Measurements from ENCODE around the gene CNPY1.
A peak's percentile ranks its signal among the peaks of the same experiment; 100 is the strongest.

The CNPY1 gene

DNA sequence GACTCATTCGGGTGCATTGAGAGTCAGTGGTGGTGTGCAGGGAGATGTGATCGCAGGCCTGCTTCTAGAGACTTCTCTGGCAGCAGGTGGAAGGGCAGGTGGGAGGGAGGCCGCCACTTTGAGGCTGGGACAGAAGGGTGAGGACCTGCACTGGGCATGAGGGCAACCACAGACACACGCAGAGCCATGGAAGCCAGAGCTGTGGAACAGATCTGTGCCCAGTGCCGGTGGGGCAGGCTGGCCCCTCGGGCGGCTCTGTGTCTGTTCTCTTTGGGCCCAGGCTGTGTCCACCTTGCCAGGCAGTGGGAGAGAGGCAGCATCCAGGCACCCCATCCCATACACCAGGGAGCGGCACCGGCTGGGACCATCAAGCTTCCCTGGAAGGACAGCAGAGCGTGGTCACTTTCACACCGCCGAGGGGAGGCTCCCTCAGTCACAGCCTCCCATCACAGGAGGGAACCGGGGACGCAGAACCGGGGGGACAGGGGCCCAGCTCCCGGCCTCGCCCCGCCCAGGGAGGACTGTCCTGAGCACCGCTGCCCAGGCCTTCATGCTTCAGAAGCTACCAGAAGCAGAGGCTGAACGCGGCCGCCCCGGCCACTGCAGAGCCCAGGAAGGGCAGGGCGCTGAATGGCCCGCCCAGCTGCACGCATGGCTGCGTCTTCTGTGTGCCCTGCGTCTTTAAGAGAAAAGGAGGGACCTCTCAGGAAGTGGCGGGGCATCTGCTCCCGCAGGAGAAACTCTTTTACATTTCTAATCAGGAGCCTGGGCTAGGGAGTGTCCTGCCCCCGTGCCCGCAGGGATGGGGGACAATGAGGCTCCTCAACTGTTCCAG lies 56.3 kb downstream of the CNPY1 start:
- DNase-seq (ENCODE audit: low read depth, low spot score) = no peak

DNA sequence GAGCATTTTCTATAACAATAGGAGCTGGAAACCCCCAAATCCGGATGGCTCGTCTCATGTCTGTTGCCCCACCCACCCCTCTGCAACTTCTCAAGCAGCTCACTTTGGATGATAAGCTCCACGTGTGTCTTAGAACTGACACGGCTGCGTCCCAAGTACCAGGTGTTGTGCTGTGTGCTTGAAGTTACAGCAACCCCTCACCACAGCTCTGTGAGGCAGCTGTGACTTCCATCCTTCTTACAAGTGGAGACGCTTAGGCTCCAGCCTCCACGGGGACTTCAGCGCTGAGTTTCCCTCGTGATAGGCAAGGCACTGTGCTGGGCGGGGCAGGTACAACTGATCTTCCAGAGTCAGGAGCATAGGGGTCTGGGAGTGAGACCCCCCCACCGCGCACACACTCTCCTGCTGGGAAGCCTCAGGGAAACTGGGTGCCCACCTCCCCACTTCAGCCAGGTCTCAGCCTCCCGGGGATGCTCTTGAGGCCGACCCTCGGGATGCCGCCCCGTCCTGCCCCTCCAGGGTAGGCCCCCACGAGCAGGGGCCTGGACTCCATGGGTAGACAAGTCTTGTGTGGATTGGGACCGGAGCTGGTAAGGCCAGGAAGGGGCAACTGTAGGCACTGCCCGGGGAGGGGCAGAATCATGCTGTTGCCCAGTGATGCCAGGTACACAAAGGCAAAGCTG lies 57.1 kb downstream of the CNPY1 start:
- no peak for DNase-seq (ENCODE audit: low read depth, low spot score)

DNA sequence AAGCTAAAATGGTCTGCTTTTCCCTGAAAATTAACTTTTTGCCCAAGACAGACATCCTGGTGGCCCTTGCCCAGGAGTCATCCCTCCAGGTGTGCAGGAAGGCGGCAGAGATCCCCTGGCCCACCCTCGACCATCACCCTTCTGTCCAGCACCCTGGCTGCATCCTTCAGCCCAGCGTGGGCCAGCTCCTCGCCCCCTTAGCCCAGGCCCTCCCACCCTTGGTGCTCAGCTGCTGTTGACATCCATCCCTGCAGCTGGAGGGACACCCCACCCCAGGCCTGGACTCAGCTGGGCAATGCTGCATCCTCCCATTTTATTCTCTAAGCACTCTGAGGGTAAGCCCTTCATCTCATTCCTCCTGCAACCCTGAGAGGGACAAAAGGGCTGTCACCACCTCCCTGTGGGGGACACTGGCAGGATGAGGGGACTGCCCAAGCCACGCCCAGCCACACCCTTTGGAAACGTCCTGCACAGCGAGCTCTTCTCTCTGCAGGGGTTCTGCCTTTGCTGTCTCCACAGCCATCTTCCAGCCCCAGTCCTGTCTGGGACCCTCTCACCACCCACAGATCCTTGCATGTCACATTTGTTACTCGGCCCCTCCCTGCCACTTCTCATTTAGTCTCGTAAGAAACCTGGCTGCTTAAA lies 57.8 kb downstream of the CNPY1 start:
- no peak for DNase-seq (ENCODE audit: low read depth, low spot score)

DNA sequence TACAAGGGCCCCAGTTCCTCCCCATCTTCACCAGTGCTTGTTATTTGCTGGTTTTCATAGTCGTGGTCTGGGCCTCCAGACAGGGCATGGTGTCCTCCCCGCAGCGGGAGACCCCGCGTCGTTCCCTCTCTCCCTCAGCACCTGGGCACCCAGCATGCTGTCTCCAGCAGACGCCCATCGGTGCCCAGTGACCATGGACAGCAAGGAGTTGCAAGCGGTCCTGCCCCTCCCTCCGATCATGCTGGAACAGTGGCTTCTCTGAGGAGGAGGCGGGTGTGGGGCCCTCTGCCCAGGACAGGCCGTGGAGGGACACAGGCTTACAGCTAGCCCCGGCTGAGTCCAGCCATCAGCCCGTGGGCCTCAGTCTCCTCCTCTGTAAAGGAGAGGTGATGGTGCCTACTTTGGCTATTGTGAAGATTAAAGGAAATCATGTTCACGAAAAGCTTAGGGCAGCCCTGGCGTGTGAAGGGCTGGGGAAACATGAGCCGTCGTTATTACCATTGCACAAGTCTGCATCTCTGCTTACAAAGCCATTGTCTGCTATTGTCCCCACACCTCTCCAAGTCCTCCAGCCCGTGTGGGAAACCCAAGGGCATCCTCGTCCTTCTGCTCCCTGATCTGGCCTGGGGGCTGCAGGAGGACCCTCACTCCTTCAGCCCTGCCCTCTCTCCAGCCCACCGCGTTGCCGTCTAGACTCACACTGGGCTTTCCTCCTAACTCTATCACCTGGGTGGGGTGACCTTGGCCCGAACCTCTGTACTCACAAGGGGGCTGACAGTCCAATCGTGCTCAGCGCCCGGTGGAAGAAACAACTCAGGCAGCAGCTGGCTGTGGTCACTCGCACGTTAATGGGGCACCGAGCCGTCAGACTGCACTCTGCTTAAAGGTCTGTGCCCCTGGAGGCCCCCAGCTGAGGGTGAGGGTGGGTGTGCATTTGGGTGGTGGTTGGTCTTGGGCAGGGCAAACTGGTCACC lies 58.6 kb downstream of the CNPY1 start:
- DNase-seq (ENCODE audit: low read depth, low spot score) = no peak

DNA sequence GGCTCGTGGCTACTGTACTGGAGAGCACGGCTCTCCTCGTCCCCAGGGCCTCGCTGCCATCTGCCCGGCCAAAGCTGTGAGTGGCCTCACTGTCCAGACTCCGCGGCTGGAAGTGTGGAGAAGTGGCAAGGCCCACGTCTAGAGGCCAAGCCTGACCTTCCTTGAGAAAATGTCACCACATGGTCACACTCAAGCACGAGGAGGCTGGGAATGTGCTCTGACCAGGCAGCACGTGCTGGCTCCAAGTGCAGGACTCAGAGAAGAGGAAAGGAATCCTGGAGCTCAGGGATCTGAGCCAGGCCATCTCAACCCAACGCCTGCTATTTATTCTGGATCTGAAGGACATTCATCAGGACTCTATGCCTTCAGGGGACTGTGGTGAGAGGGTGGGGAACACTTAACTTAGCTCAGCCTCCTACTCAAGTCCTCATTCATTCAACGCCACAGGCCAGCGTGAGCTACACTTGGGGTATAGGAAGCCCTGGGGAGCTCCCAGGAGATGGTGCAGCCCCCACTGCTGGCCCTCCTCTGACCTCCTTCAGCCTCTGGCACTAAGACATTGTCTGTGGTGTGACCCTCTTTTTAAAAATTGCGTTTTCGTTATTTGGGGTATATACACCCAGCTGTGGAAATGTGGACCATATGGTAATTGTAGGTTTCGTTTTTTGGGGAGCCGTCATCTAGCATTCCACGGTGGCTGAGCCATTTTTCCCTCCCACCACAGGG lies 59.4 kb downstream of the CNPY1 start:
- no peak for DNase-seq (ENCODE audit: low read depth, low spot score)

DNA sequence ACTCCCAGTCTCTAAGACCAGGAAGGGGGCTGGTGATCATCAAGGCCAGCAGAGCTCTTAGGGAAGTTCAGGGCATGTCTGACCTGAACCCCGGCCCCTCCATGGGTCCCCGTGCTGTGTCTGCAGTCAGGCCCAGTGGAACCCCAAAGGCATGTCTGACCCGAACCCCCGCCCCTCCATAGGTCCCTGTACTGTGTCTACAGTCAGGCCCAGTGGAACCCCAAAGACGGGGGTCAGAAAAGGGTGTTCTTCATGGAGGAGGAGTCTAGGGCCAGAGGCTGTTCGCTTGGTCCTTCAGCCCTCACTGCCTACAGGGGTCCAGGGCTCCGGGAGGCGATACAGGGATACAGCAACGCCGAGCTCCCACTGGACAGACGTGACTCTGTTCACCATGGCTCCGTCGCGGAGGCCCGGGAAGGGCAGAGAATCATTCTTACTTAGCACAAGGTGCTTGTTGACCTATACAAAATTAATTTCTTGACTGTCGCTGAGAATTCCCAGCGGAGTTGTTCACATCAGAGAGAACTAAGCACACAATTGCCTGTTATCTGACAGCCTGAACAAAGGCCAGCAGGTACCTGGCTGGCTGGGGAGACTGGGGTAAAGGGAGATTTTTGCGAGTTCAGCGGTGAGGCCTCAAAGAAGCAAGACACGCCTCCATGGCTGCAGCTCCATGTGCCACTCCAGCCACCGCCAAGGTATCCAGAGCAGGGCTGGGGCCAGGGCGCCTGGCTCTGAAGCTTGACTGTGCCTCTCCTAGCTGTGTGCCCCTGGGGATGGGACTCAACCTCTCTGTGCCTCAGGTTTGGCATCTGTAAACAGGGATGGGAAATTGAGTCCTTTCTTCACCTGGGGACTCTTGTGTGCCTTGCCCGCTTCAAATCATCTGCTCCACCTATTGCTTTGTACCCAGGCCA lies 61.6 kb downstream of the CNPY1 start:
- no peak for DNase-seq (ENCODE audit: low read depth, low spot score)

DNA sequence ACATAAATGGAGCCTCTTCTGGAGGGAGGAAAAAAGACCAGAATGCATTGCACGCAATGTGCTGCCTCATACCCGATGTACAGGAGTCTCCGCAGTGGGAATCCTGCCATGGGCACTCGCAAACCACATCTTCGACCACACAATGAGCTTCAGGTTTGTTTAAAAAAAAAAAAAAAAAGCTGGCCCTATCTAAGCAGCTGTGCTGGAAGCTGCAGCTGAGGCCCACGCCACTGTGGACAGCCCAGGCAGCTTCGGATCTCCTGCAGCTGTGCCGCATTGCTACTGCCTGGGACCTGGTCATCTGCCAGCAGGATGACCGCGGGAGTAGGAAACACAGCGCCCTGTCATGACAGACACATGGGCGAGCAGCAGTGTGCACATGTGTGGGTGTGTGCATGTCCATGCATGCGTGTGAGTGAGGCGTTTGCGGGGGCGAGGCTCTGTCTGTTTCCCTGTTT lies 62.5 kb downstream of the CNPY1 start:
- peak; percentile 27 for DNase-seq (ENCODE audit: low read depth, low spot score)

DNA sequence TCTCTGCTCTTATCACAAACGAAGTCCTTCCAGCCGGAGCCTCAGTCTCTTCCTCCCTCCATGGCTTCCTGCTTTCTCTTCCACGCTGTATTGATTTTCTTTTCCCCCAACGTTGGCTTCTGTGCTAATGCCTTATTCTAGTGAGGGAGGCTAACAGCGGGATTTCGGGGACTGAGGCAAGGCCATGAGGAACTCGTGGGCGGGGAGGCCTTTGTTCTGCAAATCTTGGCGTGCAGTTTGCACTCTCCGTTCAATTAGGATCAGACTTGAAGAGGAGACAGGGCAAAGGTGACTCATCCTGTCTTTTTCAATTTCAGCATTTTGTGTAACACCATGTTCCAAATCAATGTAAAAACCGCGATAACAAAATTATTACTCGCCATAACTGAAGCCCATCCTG lies 63.1 kb downstream of the CNPY1 start:
- DNase-seq (ENCODE audit: low read depth, low spot score) = peak; percentile 34

DNA sequence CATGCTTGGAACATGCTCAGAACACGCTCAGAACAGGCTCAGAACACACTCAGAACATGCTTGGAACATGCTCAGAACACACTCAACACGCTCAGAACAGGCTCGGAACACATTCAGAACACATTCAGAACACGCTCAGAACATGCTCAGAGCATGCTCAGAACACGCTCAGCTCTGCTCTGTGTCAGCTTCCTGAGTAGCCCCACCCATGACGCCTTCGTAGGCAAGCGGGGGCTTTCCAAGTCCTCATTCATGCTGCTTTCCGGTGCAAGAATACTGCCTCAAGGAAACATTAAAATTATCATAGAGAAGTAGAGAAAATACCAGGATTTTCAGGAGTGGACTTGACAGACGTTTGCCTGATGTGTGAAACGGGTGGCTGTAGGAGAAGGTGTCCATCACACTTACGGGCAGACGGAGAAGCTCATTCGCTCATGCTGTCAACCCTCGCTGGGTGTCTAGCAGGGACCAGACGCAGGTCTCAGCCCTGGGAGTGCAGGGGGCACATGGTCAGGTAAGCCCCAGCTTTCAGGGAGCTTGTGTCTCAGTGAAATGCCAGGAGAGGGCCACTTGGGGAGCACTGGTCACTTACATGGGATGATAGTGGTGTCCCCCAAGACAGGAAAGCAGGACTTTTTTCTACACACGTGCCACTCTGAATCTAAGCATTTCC lies 63.7 kb downstream of the CNPY1 start:
- DNase-seq (ENCODE audit: low read depth, low spot score) = peak; percentile 21

DNA sequence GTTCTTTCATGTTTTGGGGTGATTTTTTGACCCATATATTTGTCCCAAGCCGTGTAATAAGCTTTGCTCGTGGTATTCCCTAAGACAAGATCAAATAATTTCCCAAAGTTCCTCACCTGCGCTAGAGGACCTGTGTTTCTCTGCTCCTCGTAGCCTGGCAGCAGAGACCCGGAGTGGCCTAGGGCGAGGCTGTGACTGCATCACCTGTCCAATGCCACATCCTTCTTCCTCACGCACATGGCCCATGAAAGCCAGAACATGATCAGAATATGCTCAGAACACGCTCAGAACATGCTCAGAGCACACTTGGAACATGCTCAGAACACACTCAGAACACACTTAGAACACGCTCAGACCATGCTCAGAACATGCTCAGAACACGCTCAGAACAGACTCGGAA lies 64.6 kb downstream of the CNPY1 start:
- no peak for DNase-seq (ENCODE audit: low read depth, low spot score)

DNA sequence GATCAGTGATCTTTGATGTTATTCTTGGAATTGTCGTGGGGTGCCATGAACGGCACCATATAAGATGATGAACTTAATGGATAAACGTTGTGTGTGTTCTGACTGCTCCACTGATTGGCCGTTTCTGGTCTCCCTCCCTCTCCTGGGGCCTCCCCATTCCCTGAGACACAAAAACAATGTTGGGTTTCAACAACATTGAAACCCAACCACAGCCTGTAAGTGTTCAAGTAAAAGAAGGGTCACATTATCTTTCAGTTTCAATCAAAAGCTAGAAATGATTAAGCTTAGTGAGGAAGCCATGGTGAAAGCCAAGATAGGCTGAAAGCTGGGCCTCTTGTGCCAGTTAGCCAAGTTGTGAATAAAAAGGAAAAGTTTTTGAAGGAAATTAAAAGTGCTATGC lies 68.9 kb downstream of the CNPY1 start:
- no peak for DNase-seq (ENCODE audit: low read depth, low spot score)

DNA sequence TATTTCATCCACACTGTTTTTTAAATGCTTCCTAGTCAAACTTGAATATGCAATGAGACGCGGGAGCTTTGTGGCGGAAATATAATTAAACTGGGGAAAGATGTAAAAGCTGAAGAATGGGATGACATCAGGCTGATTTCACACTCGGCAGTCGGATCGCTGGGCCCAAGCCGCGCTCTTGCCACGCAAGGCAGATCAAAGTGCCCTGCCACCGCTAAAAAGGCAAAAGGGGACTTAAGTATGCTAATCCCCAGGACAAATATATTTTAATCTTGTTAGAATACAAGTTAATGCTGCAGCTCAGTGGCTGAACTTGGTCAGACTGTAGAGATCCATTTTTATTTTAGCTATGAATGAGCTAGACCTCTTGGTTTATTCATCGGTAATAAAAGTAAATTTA lies 74.6 kb downstream of the CNPY1 start:
- DNase-seq (ENCODE audit: low read depth, low spot score) = no peak

DNA sequence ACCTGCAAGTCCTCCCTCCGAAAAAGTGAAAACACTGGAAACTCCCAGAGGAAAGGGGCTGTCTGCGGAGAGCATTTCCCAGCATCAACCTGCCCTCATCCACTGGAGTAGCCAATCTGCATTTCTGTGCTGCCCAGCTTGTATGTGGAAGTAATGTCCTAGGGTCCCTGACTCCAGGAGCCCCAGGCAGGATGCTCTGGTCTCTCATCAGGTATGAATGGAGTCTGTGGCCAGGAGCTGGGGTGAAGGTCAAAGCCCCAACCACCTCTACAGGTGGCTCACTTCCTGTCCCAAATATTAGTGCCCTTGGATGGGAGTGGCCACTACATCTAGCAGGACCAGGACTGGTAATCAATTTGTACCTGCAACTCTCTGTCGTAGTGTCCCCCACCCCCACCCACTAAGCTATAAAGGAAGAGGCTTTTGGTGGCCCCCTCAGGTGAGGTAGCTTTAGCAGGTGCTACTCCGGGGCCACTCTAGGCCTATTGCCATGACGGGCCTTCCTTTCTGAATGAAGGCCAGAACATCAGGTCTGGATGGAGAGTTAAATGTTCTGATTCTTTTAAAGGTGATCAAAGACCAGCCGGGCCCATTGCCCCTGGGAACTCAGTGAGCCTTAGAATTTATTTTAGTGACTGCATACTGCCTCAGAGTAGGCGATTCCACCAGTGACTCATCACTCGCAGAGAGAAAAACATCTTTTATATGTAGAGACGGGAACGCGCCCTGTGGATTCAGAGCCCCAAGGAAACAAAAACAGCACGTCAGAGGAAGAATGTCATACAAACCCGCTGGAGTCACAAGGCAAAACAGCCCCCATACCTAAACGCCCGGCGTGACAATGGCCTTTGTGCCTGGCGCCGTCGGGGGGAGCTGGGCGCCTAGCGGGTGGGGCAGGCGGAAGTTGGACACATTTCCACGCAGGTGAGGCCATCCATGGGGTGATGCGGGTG lies 75.4 kb downstream of the CNPY1 start:
- peak; percentile 25 for DNase-seq (ENCODE audit: low read depth, low spot score)

DNA sequence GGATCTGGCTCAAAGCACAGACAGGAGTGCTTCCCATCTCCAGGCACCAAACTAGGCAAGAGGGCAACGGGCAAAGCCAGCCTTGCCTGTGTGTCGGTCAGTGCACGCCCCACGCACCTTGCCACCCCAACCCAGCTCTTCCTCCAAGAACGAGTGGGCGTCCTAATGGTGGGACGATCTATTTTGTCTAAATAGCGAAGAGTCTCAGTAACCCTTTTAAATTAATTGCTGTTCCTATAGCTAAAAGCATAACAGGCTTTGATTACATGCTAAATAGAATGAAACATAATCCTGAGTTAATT lies 76.2 kb downstream of the CNPY1 start:
- DNase-seq (ENCODE audit: low read depth, low spot score) = no peak

DNA sequence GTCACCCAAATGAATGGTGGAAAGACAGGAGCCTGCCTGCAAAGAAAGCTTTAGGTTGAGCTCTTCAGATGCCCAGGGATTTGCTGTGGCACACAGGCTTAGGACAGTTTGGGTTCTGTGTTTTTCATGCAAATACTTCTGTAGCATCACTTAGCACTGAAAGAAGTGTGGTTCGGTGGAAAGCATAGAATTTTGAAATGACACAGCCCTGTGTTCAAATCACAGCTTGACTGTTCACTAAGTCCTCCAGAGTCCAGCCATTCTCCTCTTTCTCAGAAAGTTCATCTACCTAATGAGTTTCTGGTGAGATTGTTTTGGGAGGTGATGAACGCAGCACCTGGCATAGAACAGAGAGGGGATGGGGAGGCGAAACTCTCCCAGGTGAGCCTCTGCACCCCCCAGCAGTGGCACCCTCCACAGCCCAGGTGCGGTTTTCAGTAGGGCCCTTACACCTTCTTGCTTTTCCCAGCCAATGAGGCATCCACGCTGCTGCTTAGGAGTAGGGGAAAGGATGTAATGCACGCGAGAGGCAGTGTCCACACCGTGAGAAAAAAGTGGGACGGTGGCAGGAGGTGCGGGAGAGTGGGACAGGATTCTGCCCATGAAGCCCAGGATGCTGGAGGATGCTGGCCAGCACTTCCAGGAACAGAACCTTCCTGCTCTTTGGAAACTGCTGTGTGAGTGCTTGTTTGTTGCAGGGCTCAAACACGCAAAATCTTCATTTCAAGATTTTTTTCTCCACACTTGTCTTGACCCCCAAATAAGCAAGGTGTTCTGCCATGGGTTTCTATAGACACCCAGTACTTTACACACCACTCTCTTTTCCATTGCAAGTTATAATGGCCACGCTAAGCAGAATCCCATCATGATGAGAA lies 76.8 kb downstream of the CNPY1 start:
- no peak for DNase-seq (ENCODE audit: low read depth, low spot score)

DNA sequence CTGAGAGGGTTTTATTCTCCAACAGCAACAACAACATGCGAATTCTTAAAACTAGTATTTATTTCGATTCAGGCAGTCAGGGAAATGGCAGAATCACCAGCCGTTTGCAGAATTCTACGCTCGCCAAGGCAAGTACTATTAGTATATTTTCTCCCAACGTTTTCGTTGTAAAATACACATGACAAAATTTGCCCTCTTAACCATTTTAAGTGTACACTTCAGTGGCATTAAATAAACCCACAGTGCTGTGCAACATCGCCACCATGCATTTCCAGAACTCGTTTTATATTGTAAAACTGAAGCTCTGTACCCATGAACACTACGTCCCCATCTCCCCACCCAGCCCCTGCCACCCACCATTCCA lies 77.6 kb downstream of the CNPY1 start:
- DNase-seq (ENCODE audit: low read depth, low spot score) = no peak
